IPS DF 6.9 (cell line): Measurements from ENCODE around the gene AP3S2.
"Not testable (repeated sequence)": the region's sequence is repeated elsewhere in the genome, so short reads cannot be mapped to it uniquely, and the experiment has no call there.

Experiments used
- DNase-seq: peaks from one replicate; pipeline ENCODE4 v3.0.0-alpha.2; 2013; ENCODE audit warnings: low read depth, low spot score
- H3K27ac ChIP-seq: one replicate; pipeline ENCODE4 v1.5.1; 2013; ENCODE audit warnings: low read length, control low read depth
- H3K27me3 ChIP-seq: 2 replicates; pipeline ENCODE4 v1.6.1; 2013; ENCODE audit warnings: mild to moderate bottlenecking, low read length; ENCODE audit not compliant: control insufficient read depth, insufficient read depth
- H3K36me3 ChIP-seq: 2 replicates; pipeline ENCODE4 v1.6.1; 2013; ENCODE audit warnings: low read length; ENCODE audit not compliant: control insufficient read depth, insufficient read depth
- H3K4me1 ChIP-seq: 2 replicates; pipeline ENCODE4 v1.6.1; 2013; ENCODE audit warnings: low read length; ENCODE audit not compliant: control insufficient read depth, insufficient read depth
- H3K4me3 ChIP-seq: 2 replicates; pipeline ENCODE4 v1.5.1; 2013; ENCODE audit warnings: mild to moderate bottlenecking, low read length
- H3K9me3 ChIP-seq: 2 replicates; pipeline ENCODE4 v1.6.1; 2013; ENCODE audit warnings: low read length, inconsistent platforms; ENCODE audit not compliant: control insufficient read depth, insufficient read depth
- WGBS: extraction: QIAGEN DNeasy Blood & Tissue Kit; methylation state at CpG from one replicate; pipeline ENCODE4 v1.1.7; 2013; ENCODE audit warnings: mixed read lengths, missing lambda C conversion rate; ENCODE audit not compliant: insufficient read length, insufficient coverage; 5-methylcytosine and 5-hydroxymethylcytosine counted together

The AP3S2 gene

DNA sequence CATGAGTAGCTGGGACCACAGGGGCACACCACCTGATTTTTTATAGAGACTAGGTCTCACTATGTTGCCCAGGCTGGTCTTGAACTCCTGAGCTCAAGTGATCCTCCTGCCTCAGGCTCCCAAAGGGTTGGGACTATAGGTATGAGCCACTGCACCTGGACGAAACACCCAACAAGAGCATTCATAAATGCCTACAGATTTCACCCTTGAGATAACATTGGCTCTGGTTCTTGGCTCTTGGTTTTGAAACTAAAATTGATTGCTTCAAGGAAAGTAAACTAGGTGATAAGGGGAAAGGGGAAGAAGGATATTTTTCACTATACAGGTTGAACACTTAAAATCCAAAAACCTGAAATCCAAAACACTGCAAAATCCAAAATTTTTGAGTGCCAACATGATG is 10.3 kb downstream of the AP3S2 start:
- DNase-seq, result no peak
- no CpG with 5 or more reads among the region's 1 CpG for WGBS
- Histone ChIP-seq H3K4me3 (no peak overlapping the region), H3K9me3 (no peaks in the 10 kb centered on the region), H3K4me1 (no peaks in the 10 kb centered on the region), H3K27me3 (no peaks in the 10 kb centered on the region), H3K36me3 (no peaks in the 10 kb centered on the region; the same call in 1 of the 2 replicates), H3K27ac (no peak overlapping the region)

DNA sequence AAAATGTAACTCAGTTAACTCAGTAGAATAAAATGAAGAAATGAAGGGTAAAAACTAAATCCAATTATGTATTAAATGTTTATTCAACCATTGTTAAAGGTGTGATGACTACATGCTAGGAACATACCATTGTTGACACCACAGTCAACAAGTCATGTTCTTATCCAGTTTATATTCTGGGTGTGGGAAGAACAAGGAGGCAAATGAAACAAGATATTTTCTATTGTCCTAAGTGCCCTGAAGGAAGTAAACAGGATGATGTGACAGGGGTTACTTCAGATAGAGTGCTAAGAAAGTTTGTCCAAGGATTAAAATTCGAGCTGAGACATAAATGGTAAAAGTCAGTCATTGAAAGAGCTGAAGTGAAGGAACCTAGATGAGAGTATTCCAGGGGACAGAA is 13.1 kb downstream of the AP3S2 start:
- no peak overlapping the region for H3K4me3 ChIP-seq
- DNase-seq, result no peak
- H3K27me3 ChIP-seq, result no peaks in the 10 kb centered on the region
- H3K27ac ChIP-seq, result no peak overlapping the region
- no peaks in the 10 kb centered on the region; the same call in 1 of the 2 replicates for H3K36me3 ChIP-seq
- H3K9me3 ChIP-seq, result no peaks in the 10 kb centered on the region
- no CpG with 5 or more reads among the region's 1 CpG for WGBS
- H3K4me1 ChIP-seq, result no peaks in the 10 kb centered on the region

DNA sequence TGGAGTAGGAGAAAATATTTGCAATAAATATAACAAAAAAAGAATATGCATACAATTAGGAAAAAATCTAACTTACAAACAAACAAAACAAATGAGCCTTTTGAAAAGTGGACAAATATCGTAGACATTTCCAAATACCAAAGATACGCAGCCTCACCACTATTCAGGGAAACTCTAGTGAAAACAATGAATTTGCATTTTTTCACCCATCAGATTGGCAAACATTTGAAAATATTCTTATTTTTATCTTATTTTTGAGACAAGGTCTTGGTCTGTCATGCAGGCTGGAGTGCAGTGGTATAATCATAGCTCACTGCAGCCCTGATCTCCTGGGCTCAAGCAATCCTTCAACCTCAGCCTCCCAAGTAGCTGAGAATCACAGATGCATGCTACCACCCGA is 15.5 kb downstream of the AP3S2 start:
- Histone ChIP-seq H3K36me3 (no peaks in the 10 kb centered on the region), H3K4me1 (no peaks in the 10 kb centered on the region), H3K27ac (no peak overlapping the region), H3K9me3 (no peaks in the 10 kb centered on the region), H3K27me3 (no peaks in the 10 kb centered on the region), H3K4me3 (no peak overlapping the region)
- no peak for DNase-seq
- WGBS, result no CpG with 5 or more reads among the region's 3 CpGs

DNA sequence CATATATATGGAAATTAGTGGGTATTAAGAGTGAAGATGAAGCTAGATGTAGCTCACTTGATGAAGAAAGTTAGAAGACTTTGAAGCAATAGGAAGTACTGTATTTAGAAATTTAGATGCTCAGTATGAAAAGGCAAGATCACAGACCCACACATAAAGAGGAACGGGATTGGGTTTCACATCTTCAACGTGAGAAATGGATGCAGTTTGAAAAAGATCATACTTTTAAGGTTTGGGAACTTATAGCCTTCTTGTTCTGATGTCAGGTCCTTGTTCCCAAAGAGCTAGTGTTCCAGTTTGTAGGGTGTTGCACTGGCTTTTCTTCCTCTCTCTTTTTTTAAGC is 16.7 kb downstream of the AP3S2 start:
- Histone ChIP-seq H3K36me3 (no peaks in the 10 kb centered on the region), H3K9me3 (no peaks in the 10 kb centered on the region), H3K4me3 (no peak overlapping the region), H3K27me3 (no peaks in the 10 kb centered on the region), H3K4me1 (no peaks in the 10 kb centered on the region), H3K27ac (no peak overlapping the region)
- no peak for DNase-seq
- WGBS, result no CpG with 5 or more reads among the region's 2 CpGs

- Histone ChIP-seq H3K36me3 (no peaks in the 10 kb centered on the region), H3K4me1 (no peaks in the 10 kb centered on the region), H3K27ac (no peak overlapping the region), H3K4me3 (no peak overlapping the region), H3K9me3 (no peaks in the 10 kb centered on the region), H3K27me3 (no peaks in the 10 kb centered on the region)
- WGBS, result no CpG with 5 or more reads among the region's 4 CpGs
- no peak for DNase-seq
These were observed 17.3 kb downstream of the AP3S2 start for GRCh38 chr15:89876396-89877082.

DNA sequence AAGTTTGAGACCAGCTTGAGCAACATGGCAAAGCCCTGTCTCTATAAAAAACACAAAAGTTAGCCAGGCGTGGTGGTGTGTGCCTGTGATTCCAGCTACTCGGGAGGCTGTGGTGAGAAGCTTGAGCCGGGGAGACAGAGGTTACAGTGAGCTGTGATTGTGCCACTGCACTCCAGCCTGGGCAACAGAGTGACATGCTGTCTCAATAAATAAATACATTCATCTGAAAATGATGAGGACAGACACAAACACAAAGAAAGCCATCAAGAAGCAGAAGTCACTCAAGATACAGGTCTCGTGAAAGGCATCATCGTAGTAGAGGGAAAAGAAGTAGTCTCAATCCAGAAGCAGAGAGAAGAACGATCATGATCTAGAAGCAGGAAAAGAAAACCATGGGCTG is 18.1 kb downstream of the AP3S2 start:
- no peak for DNase-seq
- no peaks in the 10 kb centered on the region for H3K27me3 ChIP-seq
- no peak overlapping the region for H3K27ac ChIP-seq
- no CpG with 5 or more reads among the region's 6 CpGs for WGBS
- no peak overlapping the region for H3K4me3 ChIP-seq
- H3K9me3 ChIP-seq, result no peaks in the 10 kb centered on the region
- H3K4me1 ChIP-seq, result no peaks in the 10 kb centered on the region
- 0 out of 2 replicates have a peak, but pooled peaks cover under 1% of the 10 kb centered on the region for H3K36me3 ChIP-seq

DNA sequence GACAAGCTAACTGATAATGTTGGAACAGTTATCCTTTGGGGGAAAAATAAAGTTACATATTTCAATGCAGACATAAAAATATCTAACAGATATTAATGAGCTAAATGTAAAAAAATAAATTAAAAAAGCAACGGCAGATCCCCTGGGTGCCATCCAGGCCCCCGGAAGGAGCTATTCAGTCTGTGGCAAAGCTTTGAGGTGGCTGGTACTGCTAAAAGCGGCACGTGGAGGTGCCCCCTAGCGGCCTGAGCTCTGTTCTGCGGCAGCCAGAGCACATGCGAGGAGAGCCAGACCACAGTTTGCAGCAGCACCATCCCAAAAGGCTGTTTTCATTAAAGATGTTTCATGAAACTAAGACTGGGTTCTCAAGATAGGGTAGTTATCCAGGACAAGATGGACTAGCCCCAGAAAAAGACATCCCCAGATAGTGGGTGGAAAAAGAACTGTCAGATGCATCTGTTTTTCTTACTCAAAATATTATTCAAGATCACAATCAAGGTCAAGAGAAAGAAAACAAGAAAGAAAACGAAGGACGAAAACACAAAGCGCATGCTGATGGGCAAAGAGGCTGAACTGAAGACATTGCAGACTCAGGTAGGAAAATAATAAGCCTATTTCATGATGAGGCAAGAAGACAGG is 18.7 kb downstream of the AP3S2 start:
- Histone ChIP-seq H3K27me3 (no peaks in the 10 kb centered on the region), H3K9me3 (no peaks in the 10 kb centered on the region), H3K36me3 (0 out of 2 replicates have a peak, but pooled peaks cover 2% of the 10 kb centered on the region), H3K4me3 (no peak overlapping the region), H3K4me1 (no peaks in the 10 kb centered on the region), H3K27ac (no peak overlapping the region)
- no CpG with 5 or more reads among the region's 10 CpGs for WGBS
- DNase-seq, result no peak

DNA sequence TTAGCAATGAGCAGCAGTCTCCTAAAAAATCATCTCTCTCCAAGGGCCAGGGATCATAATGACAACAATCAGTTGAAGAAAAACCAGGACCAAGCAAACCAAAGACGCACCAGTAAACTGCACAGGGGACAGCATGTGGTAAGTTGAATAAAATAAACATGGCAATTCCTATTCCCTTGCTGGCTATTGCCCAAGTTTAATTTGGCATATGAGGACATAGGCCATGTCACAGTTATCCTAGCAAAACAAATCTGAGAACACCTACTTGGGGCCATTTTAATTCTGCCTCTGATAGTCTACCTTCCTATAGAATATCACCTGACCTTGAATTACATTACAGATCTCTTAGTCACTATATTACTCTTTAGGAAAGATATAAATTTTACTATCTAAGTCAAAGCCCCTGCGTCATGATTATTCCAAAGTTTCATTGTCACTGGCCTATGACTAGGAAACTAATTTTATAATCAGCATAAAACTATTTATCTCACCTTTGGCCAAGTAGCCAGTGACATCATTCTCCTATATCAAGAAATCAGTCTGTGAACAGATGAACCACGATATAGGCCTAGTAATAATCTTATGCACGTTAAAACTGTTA is 23.0 kb downstream of the AP3S2 start:
- DNase-seq, result no peak
- H3K4me3 ChIP-seq, result no peak overlapping the region
- H3K27ac ChIP-seq, result no peak overlapping the region
- H3K4me1 ChIP-seq, result no peaks in the 10 kb centered on the region
- WGBS, result no CpG with 5 or more reads among the region's 4 CpGs
- no peaks in the 10 kb centered on the region for H3K27me3 ChIP-seq
- H3K9me3 ChIP-seq, result no peaks in the 10 kb centered on the region
- 0 out of 2 replicates have a peak, but pooled peaks cover 2% of the 10 kb centered on the region for H3K36me3 ChIP-seq

- Histone ChIP-seq H3K4me3 (no peak overlapping the region), H3K27ac (no peak overlapping the region), H3K36me3 (0 out of 2 replicates have a peak, but pooled peaks cover 2% of the 10 kb centered on the region), H3K9me3 (no peaks in the 10 kb centered on the region), H3K4me1 (no peaks in the 10 kb centered on the region), H3K27me3 (no peaks in the 10 kb centered on the region)
- WGBS, result no CpG with 5 or more reads among the region's 5 CpGs
- no peak for DNase-seq
These were observed 23.8 kb downstream of the AP3S2 start for GRCh38 chr15:89870006-89870405.

GRCh38 chr15:89869490-89869889 is 24.3 kb downstream of the AP3S2 start:
- not testable (repeated sequence) for H3K27ac ChIP-seq, H3K9me3 ChIP-seq, H3K27me3 ChIP-seq, H3K4me3 ChIP-seq, H3K36me3 ChIP-seq, H3K4me1 ChIP-seq, DNase-seq
- no CpG with 5 or more reads among the region's 9 CpGs for WGBS
